Caki2 (cell line): ENCODE measurements around the gene GALNT12. TPM values are rescaled to one million over a fixed set of nuclear protein-coding genes. Genes with fewer than 3 reads are reported as not detected.

Experiments
- DNase-seq: peaks from one replicate; pipeline ENCODE4 v3.0.0-alpha.2; 2015; ENCODE audit warnings: low read depth
- in situ Hi-C: cut with HindIII; loops from 2 replicates; pipeline ENCODE4 v1.10.0; 2016; ENCODE audit warnings: low sequenced_read_pairs, low pct_unique_long_range_greater_than_20kb, mixed read lengths
- total RNA-seq: library from RNA; depleted of rRNA; stranded (reverse); fragments of >200 nt; shearing (Covaris generic); gene quantifications from 2 replicates; pipeline ENCODE4 v1.2.3, GENCODE V29; 2014; ENCODE audit warnings: low replicate concordance

Gene GALNT12
- total RNA-seq, 1 experiment from 2014 or later: 75.9 TPM

DNA sequence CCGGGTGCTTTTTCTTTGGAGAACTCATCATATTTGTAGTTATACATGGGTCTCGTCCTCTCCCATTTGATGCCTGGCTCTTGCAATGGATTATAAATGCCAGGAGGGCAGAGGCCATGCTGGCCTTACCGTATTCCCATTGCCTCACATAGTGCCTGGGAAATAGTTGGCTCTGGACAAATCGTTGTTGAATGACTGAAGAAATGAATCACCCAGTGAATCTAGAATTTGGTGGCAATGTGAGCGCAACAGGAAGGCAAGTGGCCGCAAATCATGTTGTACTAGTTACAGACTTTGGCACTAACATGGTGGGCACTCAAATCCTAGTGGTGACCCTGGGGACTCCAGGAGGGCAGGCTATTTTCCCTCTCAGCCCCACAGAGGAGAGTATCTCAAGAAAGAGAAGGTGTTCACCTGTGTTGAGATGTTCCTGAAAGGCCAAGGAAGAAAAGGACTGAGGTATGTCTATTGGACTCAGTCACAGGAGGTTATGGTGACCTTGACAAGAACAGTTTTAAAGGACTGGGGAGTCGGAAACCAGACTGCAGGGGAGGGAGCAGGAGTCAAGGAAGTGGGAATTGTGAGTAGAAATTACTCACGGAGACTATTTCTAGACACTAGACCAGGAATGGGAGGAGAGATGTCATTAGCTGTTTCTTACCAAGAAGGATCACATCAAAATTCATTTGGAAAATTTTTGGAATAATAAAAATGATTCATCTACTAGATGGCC is 74.5 kb downstream of the GALNT12 start:
- DNase-seq: no peak
- in situ Hi-C loops: no loop called here

DNA sequence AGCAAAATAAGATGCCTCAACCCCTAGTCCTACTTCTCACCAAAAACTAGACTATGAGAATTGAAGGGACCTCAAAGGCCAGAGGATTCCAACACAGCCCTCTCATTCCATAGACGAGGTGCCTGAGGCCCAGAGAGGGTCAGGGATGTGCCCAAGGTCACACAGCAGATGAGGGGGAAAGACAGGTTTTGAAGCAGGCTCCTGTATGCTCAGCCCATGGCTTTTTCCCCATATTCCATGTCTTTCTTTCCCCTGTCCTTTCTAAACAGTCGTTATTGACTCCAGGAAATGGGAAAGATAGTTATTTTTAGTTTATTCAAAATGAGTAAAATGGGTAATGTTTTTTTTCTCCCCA is 75.1 kb downstream of the GALNT12 start:
- in situ Hi-C loops: no loop called here

GRCh38 chr9:98883276-98883675 is 75.8 kb downstream of the GALNT12 start:
- in situ Hi-C loops: no loop called here
- DNase-seq: no peak

More for the DNA sequence above, 75.1 kb downstream of the GALNT12 start:
- DNase-seq: no peak

- no peak for DNase-seq
- in situ Hi-C loops: no loop called here
Measured at GRCh38 chr9:98884849-98885248, 77.4 kb downstream of the GALNT12 start.

DNA sequence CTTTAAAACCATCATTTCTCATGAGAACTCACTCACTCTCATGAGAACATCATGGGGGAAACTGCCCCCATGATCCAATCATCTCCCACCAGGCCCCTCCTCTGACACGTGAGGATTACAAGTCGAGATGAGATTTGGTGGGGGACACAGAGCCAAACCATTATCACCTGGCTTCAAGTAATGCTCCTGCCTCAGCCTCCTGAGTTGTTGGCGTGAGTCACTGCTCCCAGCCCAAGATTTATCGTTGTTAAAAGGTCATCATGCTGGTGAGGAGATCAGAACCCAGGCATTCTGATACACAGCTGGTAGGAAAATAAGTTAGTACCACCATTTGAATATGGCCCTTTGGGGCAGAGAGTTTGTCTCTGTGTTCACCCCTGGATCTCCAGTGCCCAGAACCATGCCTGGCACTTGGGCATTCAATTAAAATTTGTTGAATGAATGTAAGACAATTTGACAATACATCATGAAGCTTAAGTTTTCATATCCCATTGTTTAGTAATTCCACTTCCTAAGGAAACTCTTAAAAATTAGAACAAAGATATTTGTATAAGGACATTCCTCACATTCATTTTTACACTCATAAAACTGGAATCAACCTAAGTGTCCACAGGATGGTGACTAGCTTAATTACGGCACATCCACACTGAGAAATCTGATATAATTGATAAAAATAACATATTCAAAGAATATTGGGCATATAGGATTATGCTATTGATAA is 78.3 kb downstream of the GALNT12 start:
- DNase-seq: no peak
- in situ Hi-C loops: no loop called here

- in situ Hi-C loops: no loop called here
- DNase-seq: no peak
Measured at GRCh38 chr9:98886691-98887229, 79.3 kb downstream of the GALNT12 start.

DNA sequence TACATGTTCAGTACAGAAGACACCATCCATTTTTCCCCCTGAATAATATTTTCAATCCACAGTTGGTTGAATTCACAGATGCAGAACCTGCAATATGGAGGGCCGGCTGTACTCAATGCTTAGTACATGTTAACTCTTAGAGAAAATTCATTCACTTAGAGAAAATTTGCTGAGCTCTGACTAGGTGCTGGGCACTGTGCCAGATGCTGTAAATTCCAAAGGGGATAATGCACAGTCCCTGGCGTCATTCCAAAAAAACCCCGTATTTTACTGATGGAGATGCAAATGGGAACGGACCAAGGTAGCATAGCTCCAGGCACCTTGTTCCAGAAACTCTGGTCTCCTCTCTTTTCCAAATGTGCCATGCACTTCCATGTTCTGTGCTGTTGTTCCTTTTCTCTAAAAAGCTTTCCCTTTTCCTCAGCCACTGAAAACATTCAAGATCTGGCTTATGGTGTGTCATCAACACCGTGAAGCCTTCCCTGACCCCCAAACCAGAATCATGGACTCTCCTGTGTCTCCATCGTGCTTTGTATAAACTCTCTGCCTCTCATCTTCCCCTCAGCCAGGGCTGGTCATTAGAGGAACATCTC is 80.5 kb downstream of the GALNT12 start:
- in situ Hi-C loops: no loop called here
- DNase-seq: no peak

DNA sequence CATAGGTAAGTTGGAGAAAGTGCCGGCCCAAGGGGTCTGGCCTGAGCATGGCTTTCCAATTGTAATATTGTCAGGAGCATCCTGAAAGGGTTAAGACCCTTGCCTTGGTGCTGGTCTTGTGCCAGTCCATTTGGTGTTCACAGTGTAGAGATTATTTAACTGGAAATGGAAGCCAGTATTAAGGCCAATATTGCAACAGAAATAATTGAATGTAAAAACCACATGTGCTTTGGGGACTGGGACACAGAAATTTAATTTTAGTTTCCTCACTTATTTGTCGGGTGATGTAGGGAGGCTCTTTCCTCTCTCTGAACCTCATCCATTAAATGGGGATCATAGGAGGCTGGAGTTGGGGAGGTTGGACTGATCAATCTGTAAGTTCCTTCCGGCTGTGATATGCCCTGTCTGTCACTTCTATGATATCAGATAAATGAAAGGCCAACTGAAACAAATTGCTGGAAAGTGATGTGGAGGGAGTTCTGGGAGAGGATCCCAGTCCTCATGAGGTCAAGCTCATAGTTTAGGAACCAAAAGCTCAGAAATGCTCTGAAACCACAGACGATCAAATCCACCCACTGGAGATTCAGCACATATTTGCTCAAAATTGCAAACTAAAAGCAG is 81.4 kb downstream of the GALNT12 start:
- in situ Hi-C loops: no loop called here
- DNase-seq: no peak

- no peak for DNase-seq
- in situ Hi-C loops: no loop called here
Measured at GRCh38 chr9:98890256-98890655, 82.8 kb downstream of the GALNT12 start.

DNA sequence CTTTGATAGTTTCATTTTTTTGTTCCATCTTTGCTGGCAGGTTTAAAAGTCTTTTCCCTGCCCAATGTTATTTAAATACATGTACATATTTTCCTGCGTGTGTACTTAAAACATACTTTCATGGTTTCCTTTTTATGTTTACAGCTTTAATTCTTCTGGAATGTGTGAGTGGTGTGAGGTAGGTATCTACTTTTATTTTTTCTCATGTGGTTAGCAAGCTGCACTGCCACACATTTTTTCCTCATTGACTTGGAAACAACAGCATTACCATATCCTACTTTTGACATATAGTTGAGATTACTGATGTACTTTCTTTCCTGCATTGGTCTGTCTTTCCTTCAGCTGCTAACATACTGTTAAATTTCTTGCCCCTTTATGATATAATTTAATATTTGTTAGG is 84.8 kb downstream of the GALNT12 start:
- in situ Hi-C loops: no loop called here

GRCh38 chr9:98892690-98893089 is 85.2 kb downstream of the GALNT12 start:
- in situ Hi-C loops: no loop called here
- DNase-seq: no peak

More for the DNA sequence above, 84.8 kb downstream of the GALNT12 start:
- no peak for DNase-seq

DNA sequence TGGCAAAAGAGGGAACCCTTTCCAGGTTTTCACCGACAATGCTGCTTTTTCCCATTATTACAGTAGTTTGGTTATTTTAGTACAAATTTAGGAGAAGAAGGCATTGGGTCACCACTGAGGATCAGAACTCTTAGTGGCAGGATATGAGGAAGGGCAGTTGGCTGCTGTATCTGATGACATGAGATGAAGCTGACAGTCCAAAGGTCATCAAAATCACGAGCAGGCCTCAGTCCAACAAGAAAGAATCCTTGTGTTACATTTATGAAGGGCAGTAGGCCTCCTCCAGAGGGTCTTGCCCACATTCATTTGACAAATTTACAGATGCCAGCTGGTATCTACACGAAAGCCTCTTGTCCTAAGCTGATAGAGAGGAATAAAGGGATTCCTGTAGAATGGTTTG is 86.7 kb downstream of the GALNT12 start:
- DNase-seq: no peak
- in situ Hi-C loops: no loop called here

DNA sequence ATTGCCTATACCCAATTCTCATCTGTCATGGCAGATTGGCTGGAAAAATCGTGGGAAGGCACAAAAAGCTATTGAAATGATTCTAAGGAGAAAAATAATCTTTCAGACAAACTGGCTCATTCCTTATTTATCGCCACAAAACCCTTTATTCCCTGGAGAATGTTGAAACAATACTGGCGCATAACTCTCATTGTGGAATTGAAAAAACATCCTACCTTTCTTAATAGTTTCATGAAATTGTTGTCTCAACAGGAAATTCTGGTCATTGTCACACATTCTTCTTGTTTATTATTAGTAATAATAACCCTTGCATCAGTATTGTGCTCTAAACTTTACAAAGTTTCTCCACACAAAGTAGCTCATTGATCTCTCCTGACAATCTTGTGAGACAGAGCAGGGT is 87.3 kb downstream of the GALNT12 start:
- no peak for DNase-seq
- in situ Hi-C loops: no loop called here

DNA sequence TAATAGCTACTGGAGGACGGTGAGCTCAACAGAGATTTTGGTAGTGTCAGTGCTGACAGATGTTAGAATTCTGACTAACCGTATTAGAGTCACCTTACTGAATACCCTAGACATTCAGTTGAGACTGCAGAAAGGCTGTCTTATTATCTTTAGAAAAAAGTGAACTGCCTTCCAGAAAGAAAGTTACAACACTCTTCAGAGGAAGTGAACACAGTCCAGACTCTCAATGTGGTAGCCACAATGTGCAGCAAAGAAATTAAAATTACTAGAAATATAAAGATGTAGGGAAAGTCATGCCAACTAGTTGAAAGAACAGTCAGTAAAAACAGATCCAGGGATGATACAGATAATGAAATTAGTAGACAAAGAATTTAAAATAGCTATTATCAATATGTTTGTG is 89.2 kb downstream of the GALNT12 start:
- no peak for DNase-seq
- in situ Hi-C loops: no loop called here

DNA sequence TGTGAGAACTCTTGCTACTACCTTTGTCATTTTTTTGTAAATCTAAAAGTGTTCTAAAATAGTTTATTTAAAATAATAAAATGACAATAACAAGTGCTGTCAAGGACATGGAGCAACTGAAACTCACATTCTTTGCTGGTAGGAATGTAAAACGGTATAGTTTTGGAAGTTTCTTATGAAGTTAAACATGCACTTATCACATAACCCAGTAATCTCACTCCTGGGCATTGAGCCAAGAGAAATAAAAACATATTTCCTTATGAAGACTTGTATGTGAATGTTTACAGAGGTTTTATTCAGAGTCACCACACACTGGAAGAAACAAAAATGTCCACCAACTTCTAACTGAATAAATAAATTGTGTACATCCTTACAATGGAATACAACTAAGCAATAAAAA is 90.3 kb downstream of the GALNT12 start:
- in situ Hi-C loops: no loop called here
- no peak for DNase-seq

GRCh38 chr9:98899408-98900056 is 92.1 kb downstream of the GALNT12 start:
- no peak for DNase-seq
- in situ Hi-C loops: no loop called here
